Upper lobe of left lung (tissue), 6 donors: Measurements from ENCODE around the gene SUPT5H. TPM values are rescaled to one million over a fixed set of nuclear protein-coding genes. Genes with fewer than 3 reads are reported as not detected.

Experiments used
- ATAC-seq, 2 donors: fragments of 200-7000 bp; cut with Tn5 transposase; one replicate each; pipeline ENCODE4 v1.9.1; 2022; ENCODE audit warnings: mild to moderate bottlenecking in 2 of 2, moderate library complexity in 2 of 2; ENCODE audit not compliant: low FRiP score in 2 of 2
- DNase-seq, 2 donors: peaks; one replicate each; pipeline ENCODE4 v3.0.0-alpha.2; 2019 to 2020
- H3K27ac ChIP-seq, 4 donors: fragments of 200-600 bp; sonication (generic); one replicate each; pipeline ENCODE4 v1.5.1; 2016 to 2019
- H3K27me3 ChIP-seq, 4 donors: fragments of 200-600 bp; sonication (generic); one replicate each; pipeline ENCODE4 v1.5.1; 2017 to 2019
- H3K36me3 ChIP-seq, 4 donors: fragments of 200-600 bp; sonication (generic); one replicate each; pipeline ENCODE4 v1.5.1; 2016 to 2019
- H3K4me1 ChIP-seq, 4 donors: fragments of 200-600 bp; sonication (generic); one replicate each; pipeline ENCODE4 v1.5.1; 2018 to 2019
- H3K4me3 ChIP-seq, 4 donors: fragments of 200-600 bp; sonication (generic); one replicate each; pipeline ENCODE4 v1.5.1; 2017 to 2019; ENCODE audit warnings: mild to moderate bottlenecking in 2 of 4, moderate library complexity in 1 of 4
- H3K9me3 ChIP-seq, 4 donors: fragments of 200-600 bp; sonication (generic); one replicate each; pipeline ENCODE4 v1.5.1; 2018 to 2019
- CTCF ChIP-seq, 6 experiments: fragments of 450-650 bp in 4 of 6; fragments of 200-600 bp in 2 of 6; sonication (generic) in 2 of 6; IDR thresholded peaks; one replicate each; pipeline ENCODE4 v1.5.1; 2016 to 2019; ENCODE audit warnings: antibody characterized with exemption in 6 of 6
- EP300 ChIP-seq, 4 donors: sonication (generic); formaldehyde crosslinking; IDR thresholded peaks; one replicate each; pipeline ENCODE4 v1.5.1; 2017; ENCODE audit warnings: antibody characterized with exemption in 4 of 4, control low read depth in 2 of 4
- POLR2A ChIP-seq, 4 donors: fragments of 450-650 bp; IDR thresholded peaks; one replicate each; pipeline ENCODE4 v1.5.1; 2016 to 2017; ENCODE audit warnings: antibody characterized with exemption in 4 of 4, mild to moderate bottlenecking in 2 of 4
- POLR2AphosphoS5 ChIP-seq, 2 donors: sonication (generic); formaldehyde crosslinking; IDR thresholded peaks; one replicate each; pipeline ENCODE4 v1.5.1; 2017; ENCODE audit warnings: antibody characterized with exemption in 2 of 2
- WGBS, 2 donors: methylation state at CpG; one replicate each; pipeline ENCODE4 v1.1.5; 2017 to 2018; 5-methylcytosine and 5-hydroxymethylcytosine counted together
- total RNA-seq, 6 donors: library from RNA; depleted of rRNA in 4 of 6; stranded (reverse); fragments of >200 nt in 4 of 6; gene quantifications; one replicate each; pipeline versions ENCODE4 v1.1.0 to v1.2.1, GENCODE V29; 2016 to 2021
- donor health status: DM: no; HTN: no; CAD: no; lungs with moderate emphysema.
- donor health status: DM: no; HTN: yes; CAD: no; lungs with severe emphysema.

The SUPT5H gene
- total RNA-seq, 6 donors from 2014 or later = 94.9 to 183 (median 111) TPM

- ATAC-seq (peak; percentile 67 to 87), DNase-seq (peak; percentile 99 to 100)
- H3K27me3 ChIP-seq = no peaks in the 10 kb centered on the region
- H3K4me1 ChIP-seq = peaks cover 46 to 71% (median 55%) of the 10 kb centered on the region in 4 donors
- peak; percentile 97 to 100 for TF ChIP-seq POLR2AphosphoS5 (IDR thresholded peaks at IDR 0.05)
- no peak for TF ChIP-seq CTCF (IDR thresholded peaks at IDR 0.05)
- peak; percentile 98 to 100 (median 100) for TF ChIP-seq EP300 (IDR thresholded peaks at IDR 0.05)
- TF ChIP-seq POLR2A (IDR thresholded peaks at IDR 0.05) = peak in 3 of 4 donors; percentile 60 to 89 (median 76)
- peak overlapping the region; percentile 30 to 53 (median 49) for H3K4me3 ChIP-seq
- H3K9me3 ChIP-seq = no peaks in the 10 kb centered on the region
- peak overlapping the region; percentile 99 to 100 (median 100) for H3K27ac ChIP-seq
- WGBS, 2 donors = 1 to 4% methylated on average over 11 to 24 of the region's 43 CpGs
- peaks cover 8 to 19% (median 13%) of the 10 kb centered on the region in 4 donors for H3K36me3 ChIP-seq
Measured at GRCh38 chr19:39403331-39404312, 41.8 kb upstream of the SUPT5H start.

DNA sequence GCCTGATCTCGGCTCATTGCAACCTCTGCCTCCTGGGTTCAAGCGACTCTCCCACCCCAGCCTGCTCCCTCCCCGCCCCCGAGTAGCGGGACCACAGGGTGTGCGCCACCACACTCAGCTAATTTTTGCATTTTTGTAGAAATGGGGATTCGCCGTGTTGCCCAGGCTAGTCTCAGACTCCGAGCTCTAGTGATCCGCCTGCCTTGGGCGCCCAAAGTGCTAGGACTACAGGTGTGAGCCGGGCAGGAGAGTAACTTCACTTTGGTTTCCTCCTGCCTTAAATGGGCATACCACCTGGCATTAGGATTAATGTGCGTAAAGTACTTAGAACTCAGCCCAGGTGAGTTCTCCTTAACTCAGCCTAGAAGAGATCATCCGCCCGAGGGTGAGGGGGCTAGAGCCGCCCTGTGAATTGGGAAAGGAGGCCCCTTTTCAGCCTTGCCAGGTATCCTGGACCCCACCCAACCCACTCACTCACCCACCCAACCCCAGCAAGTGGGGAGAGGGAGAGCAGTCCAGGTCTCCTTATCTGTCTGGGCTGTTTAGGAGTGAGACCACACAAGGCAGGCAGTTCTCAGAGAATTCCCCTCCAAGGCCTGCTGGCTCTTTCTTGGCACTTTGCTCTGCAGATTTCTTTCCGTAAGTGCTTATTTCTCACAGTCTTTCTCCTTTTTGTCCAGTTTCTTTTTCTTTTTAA is 40.0 kb upstream of the SUPT5H start:
- TF ChIP-seq CTCF (IDR thresholded peaks at IDR 0.05) = no peak
- H3K4me1 ChIP-seq = peaks cover 37 to 61% (median 46%) of the 10 kb centered on the region in 4 donors
- H3K27me3 ChIP-seq = no peaks in the 10 kb centered on the region
- WGBS, 2 donors = 91 to 94% methylated on average over 15 to 17 of the region's 17 CpGs
- H3K4me3 ChIP-seq = peak overlapping the region in 3 of 4 donors; percentile 72 to 81 (median 80)
- H3K36me3 ChIP-seq = peaks cover 11 to 23% (median 15%) of the 10 kb centered on the region in 4 donors
- no peaks in the 10 kb centered on the region for H3K9me3 ChIP-seq
- DNase-seq (no peak), ATAC-seq (no peak)
- H3K27ac ChIP-seq = peak overlapping the region; percentile 99 to 100 (median 100)

DNA sequence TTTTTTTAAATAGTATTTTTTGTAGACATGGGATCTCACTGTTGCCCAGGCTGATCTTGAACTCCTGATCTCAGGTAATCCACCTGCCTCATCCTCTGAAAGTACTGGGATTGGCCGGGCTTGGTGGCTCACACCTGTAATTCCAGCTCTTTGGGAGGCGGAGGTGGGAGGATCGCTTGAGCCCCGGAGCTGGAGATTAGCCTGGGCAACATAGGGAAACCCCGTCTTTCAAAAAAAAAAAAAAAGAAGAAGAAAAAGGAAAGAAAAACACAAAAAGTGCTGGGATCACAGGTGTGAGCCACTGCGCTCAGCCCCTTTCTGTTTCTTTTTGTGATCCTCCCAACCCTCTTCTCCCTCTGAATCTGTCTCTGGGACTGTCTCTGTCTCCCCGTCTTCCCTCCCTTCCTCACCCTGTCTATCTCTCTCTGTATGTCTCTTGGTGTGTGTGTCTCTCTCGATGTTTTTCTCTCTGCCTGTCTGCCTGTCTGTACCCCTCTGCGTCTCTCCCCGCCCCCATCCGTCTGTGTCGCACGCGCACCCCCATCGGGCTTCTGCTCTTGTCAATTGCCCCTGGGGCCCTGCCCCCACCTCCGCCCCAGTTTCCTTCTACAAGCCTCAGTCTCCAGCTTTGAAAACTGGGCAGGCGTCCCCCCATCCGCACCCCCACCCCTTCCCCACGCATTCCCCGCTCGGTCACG is 39.3 kb upstream of the SUPT5H start:
- no peaks in the 10 kb centered on the region for H3K27me3 ChIP-seq
- peak in 1 of 2 donors; percentile 0 for ATAC-seq
- DNase-seq = peak in 1 of 2 donors; percentile 83
- peak in 1 of 4 donors; percentile 3 for TF ChIP-seq POLR2A (IDR thresholded peaks at IDR 0.05)
- no peak for TF ChIP-seq EP300 (IDR thresholded peaks at IDR 0.05)
- TF ChIP-seq POLR2AphosphoS5 (IDR thresholded peaks at IDR 0.05) = peak in 1 of 2 donors; percentile 7
- no peak for TF ChIP-seq CTCF (IDR thresholded peaks at IDR 0.05)
- peak overlapping the region; percentile 55 to 81 (median 76) for H3K4me3 ChIP-seq
- no peaks in the 10 kb centered on the region for H3K9me3 ChIP-seq
- peak overlapping the region; percentile 99 to 100 (median 100) for H3K27ac ChIP-seq
- H3K36me3 ChIP-seq = peaks cover 11 to 23% (median 15%) of the 10 kb centered on the region in 4 donors
- 14 to 17% methylated on average over 19 to 21 of the region's 22 CpGs for WGBS, 2 donors
- H3K4me1 ChIP-seq = peaks cover 41 to 61% (median 49%) of the 10 kb centered on the region in 4 donors

DNA sequence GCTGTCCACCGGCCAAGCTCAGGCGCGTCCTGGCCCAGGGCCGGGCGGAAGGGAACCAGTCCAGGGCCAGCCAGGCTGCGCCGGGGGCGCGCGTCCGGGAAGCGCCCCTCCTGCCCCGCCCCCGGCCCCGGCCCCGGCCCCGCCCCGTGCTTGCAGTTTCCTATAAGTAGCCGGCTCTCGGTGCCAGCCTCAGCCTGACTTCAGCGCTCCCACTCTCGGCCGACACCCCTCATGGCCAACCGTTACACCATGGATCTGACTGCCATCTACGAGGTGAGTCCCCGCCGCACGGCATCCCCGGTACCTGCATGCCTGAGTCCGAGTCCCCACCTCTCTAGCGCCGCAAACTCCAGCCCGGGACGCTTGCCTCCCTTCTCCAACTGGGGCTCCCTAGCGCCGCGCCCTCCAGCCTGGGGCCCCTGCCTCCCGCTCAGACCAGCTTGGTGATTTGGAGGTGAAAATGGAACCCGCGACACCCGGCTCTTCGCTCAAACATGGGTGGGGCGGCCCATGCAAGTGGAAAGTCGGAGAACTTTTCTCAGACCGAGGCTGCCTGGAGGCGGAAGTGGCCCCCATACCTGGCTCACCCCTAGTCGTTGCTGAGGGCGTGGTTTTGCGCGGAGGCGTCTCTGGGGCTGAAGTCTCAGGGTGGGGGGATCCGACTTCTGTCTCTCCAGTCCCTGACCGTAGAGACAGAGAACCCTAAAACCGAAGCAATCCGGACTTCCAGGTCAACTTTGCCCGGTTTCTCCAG is 38.5 kb upstream of the SUPT5H start, which contains the start of gene ZFP36:
Gene ZFP36, plus strand, starts transcription at position 192 of the 754 bp plus-strand sequence. Its CDS starts 58 bp downstream, at position 250.
- TF ChIP-seq POLR2A (IDR thresholded peaks at IDR 0.05) (peak; percentile 96 to 100 (median 99)), CTCF (IDR thresholded peaks at IDR 0.05) (peak in 1 of 6 experiments; percentile 4), POLR2AphosphoS5 (IDR thresholded peaks at IDR 0.05) (peak; percentile 100), EP300 (IDR thresholded peaks at IDR 0.05) (peak in 2 of 4 donors; percentile 54 to 92)
- DNase-seq = peak; percentile 93 to 98
- H3K4me3 ChIP-seq = peak within 1 kb of the TSS; percentile 72 to 92 (median 80)
- 2% methylated on average over 39 of the region's 56 CpGs; no CpG with 5 or more reads in 1 of the 2 donors for WGBS, 2 donors
- peaks cover 38 to 61% (median 49%) of the 10 kb centered on the region in 4 donors for H3K4me1 ChIP-seq
- H3K36me3 ChIP-seq = peaks cover 11 to 23% (median 15%) of the 10 kb centered on the region in 4 donors
- ATAC-seq = peak; percentile 46 to 62
- H3K9me3 ChIP-seq = no peaks in the 10 kb centered on the region
- H3K27me3 ChIP-seq = no peaks in the 10 kb centered on the region
- peak within 1 kb of the TSS; percentile 99 to 100 (median 100) for H3K27ac ChIP-seq
